Spinal cord (tissue), 10 donors: ENCODE results near the gene KANSL3. TPM values are rescaled to one million over a fixed set of nuclear protein-coding genes. Genes with fewer than 3 reads are reported as not detected.
"Not testable (repeated sequence)": the region's sequence is repeated elsewhere in the genome, so short reads cannot be mapped to it uniquely, and the experiment has no call there.

Source experiments
- DNase-seq, 6 donors: peaks; one replicate each; pipeline versions ENCODE4 v3.0.0 to v3.0.0-alpha.2; 2013 to 2015; ENCODE audit warnings: low spot score in 6 of 6, low read depth in 4 of 6
- H3K27ac ChIP-seq: one replicate; pipeline ENCODE4 v1.5.1; 2013; ENCODE audit warnings: low read depth, low read length, control low read depth
- H3K27me3 ChIP-seq: one replicate; pipeline ENCODE4 v1.6.1; 2013; ENCODE audit warnings: low read length; ENCODE audit not compliant: control insufficient read depth, insufficient read depth
- H3K36me3 ChIP-seq: one replicate; pipeline ENCODE4 v1.6.1; 2013; ENCODE audit warnings: low read length; ENCODE audit not compliant: control insufficient read depth, insufficient read depth
- H3K4me1 ChIP-seq: one replicate; pipeline ENCODE4 v1.6.1; 2013; ENCODE audit warnings: low read length; ENCODE audit not compliant: control insufficient read depth, insufficient read depth
- H3K4me3 ChIP-seq: one replicate; pipeline ENCODE4 v1.5.1; 2013; ENCODE audit warnings: low read depth, low read length, control low read depth
- H3K9me3 ChIP-seq: one replicate; pipeline ENCODE4 v1.6.1; 2013; ENCODE audit warnings: low read length; ENCODE audit not compliant: control insufficient read depth, insufficient read depth
- WGBS: methylation state at CpG from one replicate; pipeline ENCODE4 v1.1.5; 2013; ENCODE audit warnings: missing lambda C conversion rate; ENCODE audit not compliant: insufficient coverage; 5-methylcytosine and 5-hydroxymethylcytosine counted together
- polyA plus RNA-seq, 2 donors: library from polyadenylated mRNA; unstranded; fragments of 120-200 nt; gene quantifications; one replicate each; pipeline ENCODE4 v1.2.1, GENCODE V29; 2013; ENCODE audit not compliant: insufficient read length in 2 of 2
- total RNA-seq, 2 donors: library from RNA; depleted of rRNA in 1 of 2; stranded (reverse); fragments of 120-200 nt in 1 of 2; fragments of >200 nt in 1 of 2; gene quantifications; one replicate each; pipeline versions ENCODE4 v1.2.3 to v1.2.4, GENCODE V29; 2013 to 2014
- donor health status: healthy.

Gene KANSL3
- total and polyA plus RNA-seq, 4 donors, result 31.2 to 44.4 (median 39.5) TPM

DNA sequence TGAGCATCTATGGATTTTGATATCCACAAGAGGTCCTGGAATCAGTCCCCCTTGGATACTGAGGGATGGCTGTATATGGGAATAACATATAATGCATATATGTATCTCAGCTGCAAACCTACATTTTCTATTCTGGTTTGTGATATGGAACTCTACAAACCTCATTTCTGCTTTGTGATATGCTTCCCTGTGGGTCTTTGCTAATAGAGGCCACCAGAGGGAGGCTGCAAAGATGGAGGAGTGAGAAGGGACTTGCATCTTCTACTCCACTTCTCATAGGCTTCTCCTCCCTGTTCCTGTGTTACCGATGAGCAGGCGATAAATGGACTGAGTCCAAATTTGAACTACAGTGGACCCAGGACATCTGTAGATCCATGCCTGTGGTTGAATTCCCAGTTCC lies 63.7 kb downstream of the KANSL3 start:
- 100% methylated on average over 2 of the region's 2 CpGs for WGBS
- no peak for DNase-seq
- no peaks in the 10 kb centered on the region for H3K36me3 ChIP-seq
- no peaks in the 10 kb centered on the region for H3K4me1 ChIP-seq
- H3K27me3 ChIP-seq, result no peaks in the 10 kb centered on the region
- no peak overlapping the region for H3K4me3 ChIP-seq
- H3K27ac ChIP-seq, result no peak overlapping the region
- no peaks in the 10 kb centered on the region for H3K9me3 ChIP-seq

DNA sequence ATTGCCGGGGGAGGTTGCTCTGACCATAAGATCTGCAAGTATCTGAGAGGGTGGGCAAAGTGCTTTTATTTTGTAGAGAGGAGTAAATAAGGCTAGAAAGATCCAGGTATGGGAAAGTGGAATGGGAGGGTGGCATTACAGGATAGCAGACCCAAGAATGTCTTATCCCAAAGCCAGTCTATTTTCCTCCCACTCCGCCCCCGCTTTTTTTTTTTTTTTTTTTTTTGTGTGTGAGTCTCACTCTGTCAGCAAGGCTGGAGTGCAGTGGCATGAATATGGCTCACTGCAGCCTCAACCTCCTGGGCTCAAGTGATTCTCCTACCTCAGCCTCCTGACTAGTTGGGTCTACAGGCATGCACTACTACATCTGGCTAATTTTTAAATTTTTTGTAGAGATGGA lies 70.0 kb downstream of the KANSL3 start:
- Histone ChIP-seq H3K27ac (no peak overlapping the region), H3K4me1 (no peaks in the 10 kb centered on the region), H3K27me3 (no peaks in the 10 kb centered on the region), H3K9me3 (no peaks in the 10 kb centered on the region), H3K4me3 (no peak overlapping the region), H3K36me3 (no peaks in the 10 kb centered on the region)
- DNase-seq, result no peak
- WGBS, result 83% methylated on average over 1 of the region's 3 CpGs

DNA sequence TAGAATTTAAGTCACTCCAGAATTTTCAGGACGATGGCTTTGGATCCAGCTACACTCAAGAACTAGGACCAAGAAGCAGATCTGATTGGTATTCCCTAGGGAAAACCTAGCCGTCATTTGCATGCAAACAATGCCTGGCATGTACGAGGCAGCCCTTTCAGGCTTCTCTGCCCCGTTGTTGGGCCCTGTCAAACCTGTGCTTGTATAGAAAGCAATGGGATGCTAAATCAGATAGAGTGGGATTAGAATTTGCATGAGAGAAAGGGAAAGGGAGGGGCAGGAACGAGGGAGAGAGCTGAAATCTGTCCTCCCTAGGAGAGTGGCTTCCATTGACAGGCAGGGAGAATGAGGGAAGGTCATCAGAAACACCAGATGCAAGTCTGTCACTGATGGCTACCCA lies 73.0 kb downstream of the KANSL3 start:
- no peak for DNase-seq

DNA sequence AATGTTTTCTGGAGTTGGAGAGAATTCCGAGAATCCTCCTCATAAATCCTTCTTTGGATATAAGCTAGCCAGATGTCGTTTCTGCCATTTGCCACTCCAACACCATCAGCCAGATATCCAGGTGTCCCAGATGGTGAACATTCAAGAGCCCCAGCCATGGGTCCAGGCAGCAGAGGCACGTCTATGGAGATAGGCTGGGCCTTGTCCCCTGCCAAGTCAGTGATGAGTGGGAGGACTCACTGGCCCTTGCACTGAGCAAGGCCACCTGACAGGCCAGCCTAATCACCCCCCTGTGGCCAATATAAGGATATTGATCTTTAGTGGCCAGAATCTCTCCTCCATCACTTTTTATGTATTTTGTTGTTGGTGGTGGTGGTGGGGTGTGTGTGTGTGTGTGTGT lies 73.5 kb downstream of the KANSL3 start:
- no peak overlapping the region for H3K4me3 ChIP-seq
- WGBS, result 86% methylated on average over 1 of the region's 3 CpGs
- no peak overlapping the region for H3K27ac ChIP-seq
- H3K4me1 ChIP-seq, result no peaks in the 10 kb centered on the region
- H3K9me3 ChIP-seq, result no peaks in the 10 kb centered on the region
- H3K27me3 ChIP-seq, result no peaks in the 10 kb centered on the region
- DNase-seq, result no peak
- H3K36me3 ChIP-seq, result no peaks in the 10 kb centered on the region

More for the DNA sequence above, 73.0 kb downstream of the KANSL3 start:
- Histone ChIP-seq H3K9me3 (no peaks in the 10 kb centered on the region), H3K4me1 (no peaks in the 10 kb centered on the region), H3K4me3 (no peak overlapping the region), H3K27me3 (no peaks in the 10 kb centered on the region), H3K27ac (no peak overlapping the region), H3K36me3 (no peaks in the 10 kb centered on the region)
- 28% methylated on average over 5 of the region's 5 CpGs for WGBS

DNA sequence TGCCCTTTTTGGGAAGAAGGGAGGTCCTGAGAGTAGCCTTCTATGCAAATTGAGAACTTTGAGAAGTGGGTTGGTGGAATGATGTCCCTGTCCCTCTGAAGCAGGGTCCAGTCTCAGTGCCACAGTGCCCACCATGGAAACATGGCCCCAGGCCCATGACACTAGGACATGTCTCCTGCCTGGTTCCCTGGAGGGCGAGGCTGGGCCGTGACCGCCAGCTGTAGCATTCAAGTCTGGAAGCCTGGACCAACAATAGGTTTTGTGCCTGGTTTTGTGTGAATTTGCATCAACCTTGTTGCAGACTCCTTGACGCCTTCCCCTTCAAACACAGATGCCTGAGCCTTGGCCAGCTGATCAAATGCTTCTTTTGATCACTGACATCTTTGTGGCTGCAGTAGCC lies 74.1 kb downstream of the KANSL3 start:
- WGBS, result 73% methylated on average over 4 of the region's 4 CpGs
- Histone ChIP-seq H3K27me3 (no peaks in the 10 kb centered on the region), H3K27ac (no peak overlapping the region), H3K9me3 (no peaks in the 10 kb centered on the region), H3K36me3 (no peaks in the 10 kb centered on the region), H3K4me3 (no peak overlapping the region), H3K4me1 (no peaks in the 10 kb centered on the region)
- no peak for DNase-seq

DNA sequence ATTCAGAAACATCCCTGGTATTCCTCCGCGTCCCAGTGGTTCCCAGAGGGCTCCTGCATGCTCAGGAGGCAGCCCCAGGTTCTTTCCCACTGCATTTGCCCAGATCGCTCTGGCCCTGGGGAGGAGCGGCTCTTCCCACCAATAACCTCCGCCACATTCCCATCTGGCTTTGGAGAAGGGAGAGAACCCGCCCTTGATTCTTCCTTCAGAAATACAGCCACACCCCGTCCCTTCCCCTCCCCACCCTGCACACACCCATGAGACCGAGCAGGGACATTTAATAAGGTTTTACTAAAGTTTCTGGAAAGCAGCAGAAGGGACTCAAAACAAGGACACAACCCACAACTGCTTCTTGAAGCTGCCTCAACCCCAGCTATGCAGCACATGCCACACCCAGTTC lies 79.6 kb downstream of the KANSL3 start:
- Histone ChIP-seq H3K36me3 (peaks cover 2% of the 10 kb centered on the region), H3K4me3 (no peak overlapping the region), H3K9me3 (no peaks in the 10 kb centered on the region), H3K4me1 (peaks cover 7% of the 10 kb centered on the region), H3K27ac (no peak overlapping the region), H3K27me3 (no peaks in the 10 kb centered on the region)
- no peak for DNase-seq
- WGBS, result 89% methylated on average over 3 of the region's 8 CpGs

DNA sequence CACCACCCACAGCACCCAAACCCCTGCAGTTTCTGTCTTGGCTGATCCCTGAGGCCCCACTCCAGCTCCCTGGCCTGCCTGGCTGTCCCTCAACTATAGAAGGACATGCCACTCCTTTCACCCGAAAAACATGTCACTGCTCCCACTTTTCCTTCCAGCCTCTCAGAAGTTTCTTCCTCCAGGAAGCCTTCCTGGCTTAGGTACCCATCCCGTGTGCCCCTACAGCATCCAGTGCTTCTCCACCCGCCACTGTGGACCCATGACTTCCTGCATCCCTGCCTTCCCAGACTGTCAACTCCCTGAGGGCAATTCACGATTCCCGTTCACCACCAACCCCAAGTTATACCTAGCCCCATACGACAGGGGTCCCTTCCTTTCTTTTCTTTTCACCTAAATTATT lies 80.1 kb downstream of the KANSL3 start:
- H3K36me3 ChIP-seq, result peaks cover 6% of the 10 kb centered on the region
- H3K27ac ChIP-seq, result no peak overlapping the region
- DNase-seq, result no peak
- no peak overlapping the region for H3K4me3 ChIP-seq
- H3K9me3 ChIP-seq, result no peaks in the 10 kb centered on the region
- peaks cover 7% of the 10 kb centered on the region for H3K4me1 ChIP-seq
- H3K27me3 ChIP-seq, result no peaks in the 10 kb centered on the region
- 92% methylated on average over 6 of the region's 6 CpGs for WGBS

DNA sequence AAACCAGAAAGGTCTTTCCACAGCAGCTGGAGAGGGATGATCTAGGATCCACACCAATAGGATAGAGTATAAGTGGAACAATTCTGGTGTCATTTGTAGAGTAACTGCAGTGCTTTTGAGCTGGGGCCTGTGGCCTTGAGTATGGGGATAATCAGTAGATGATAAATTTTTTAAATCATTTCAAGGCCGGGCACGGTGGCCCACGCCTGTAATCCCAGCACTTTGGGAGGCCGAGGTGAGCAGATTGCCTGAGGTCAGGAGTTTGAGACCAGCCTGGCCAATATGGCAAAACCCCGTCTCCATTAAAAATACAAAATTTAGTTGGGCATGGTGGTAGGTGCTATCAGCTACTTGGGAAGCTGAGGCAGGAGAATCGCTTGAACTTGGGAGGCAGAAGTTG lies 80.7 kb downstream of the KANSL3 start:
- not testable (repeated sequence) for H3K27me3 ChIP-seq, H3K9me3 ChIP-seq, H3K27ac ChIP-seq, DNase-seq, H3K4me3 ChIP-seq, H3K4me1 ChIP-seq
- 100% methylated on average over 2 of the region's 6 CpGs for WGBS
- H3K36me3 ChIP-seq, result peaks cover 12% of the 10 kb centered on the region

DNA sequence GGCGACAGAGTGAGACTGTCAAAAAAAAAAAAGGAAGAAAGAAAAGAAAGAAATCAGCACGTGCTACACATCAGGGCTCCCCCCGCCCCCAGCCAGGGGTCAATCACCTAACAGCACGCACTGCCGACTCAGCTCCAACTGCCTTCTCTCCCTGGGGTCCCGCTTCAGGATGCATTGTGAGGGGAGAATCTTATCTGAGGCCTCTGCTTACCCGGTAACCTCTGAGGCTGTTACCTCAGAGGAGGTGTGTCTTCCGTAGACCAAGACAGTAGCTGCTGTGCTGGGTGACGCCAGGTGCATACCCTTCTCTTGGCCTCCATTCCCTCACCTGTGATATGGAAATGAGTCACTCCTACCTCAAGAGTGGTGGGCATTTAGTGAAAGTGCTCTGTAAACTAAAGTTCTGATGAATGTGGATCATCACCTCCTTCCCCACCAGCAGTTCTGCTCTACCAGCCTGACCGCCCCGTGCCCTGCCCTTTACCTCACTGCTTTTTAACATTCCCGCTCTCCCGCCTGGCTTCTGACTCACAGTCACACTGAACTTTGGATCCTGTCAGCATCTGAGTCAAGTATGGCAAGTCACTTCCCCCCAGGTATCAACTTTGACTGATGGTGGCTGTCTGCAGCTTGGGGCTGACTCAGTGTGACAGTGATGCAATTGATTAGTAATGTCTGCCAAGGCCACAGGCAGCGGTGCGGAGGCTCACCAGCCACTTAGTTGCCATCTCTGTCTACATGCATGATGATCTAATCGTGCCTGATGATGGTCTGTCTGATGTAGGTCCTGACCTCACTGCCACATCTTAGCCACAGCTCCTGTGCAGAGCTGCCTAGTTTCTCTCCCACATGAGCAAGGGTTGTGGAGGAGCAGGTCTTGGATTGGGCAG lies 81.4 kb downstream of the KANSL3 start:
- 68% methylated on average over 9 of the region's 16 CpGs for WGBS
- Histone ChIP-seq H3K27ac (no peak overlapping the region), H3K36me3 (peaks cover 19% of the 10 kb centered on the region), H3K4me1 (peaks cover 7% of the 10 kb centered on the region), H3K27me3 (no peaks in the 10 kb centered on the region), H3K4me3 (no peak overlapping the region), H3K9me3 (no peaks in the 10 kb centered on the region)
- no peak for DNase-seq

DNA sequence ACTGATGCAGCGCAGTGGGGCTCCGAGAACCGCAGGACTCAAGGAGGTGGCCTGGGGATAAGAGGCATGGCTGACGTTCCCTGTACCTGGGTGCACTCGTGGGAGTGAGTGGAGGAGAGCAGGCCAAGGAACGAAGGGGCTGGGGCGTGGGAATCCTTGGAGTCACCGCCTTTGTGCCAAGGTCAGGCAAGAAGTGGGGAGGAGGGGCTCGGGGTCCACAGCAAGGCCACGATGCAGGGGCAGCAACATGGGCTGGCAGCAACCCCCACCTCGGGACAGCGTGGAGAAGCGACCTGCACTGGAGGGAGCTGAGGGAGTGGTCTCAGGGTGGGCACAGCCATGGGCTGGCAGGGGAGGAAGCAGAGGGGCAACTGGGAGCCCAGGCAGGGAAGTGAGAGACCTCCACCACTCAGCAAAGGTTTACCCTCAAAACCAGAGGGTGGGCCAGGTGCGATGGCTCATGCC lies 82.9 kb downstream of the KANSL3 start:
- 93% methylated on average over 13 of the region's 14 CpGs for WGBS
- Histone ChIP-seq H3K4me3 (no peak overlapping the region), H3K36me3 (peaks cover 34% of the 10 kb centered on the region), H3K27ac (no peak overlapping the region), H3K9me3 (no peaks in the 10 kb centered on the region), H3K27me3 (no peaks in the 10 kb centered on the region), H3K4me1 (peaks cover 7% of the 10 kb centered on the region)
- DNase-seq, result no peak
